Left colon (tissue), 2 donors: ENCODE measurements around the gene SHKBP1. TPM values are rescaled to one million over a fixed set of nuclear protein-coding genes. Genes with fewer than 3 reads are reported as not detected.
A peak's percentile ranks its signal among the peaks of the same experiment; 100 is the strongest.
"Not testable (repeated sequence)": the region's sequence is repeated elsewhere in the genome, so short reads cannot be mapped to it uniquely, and the experiment has no call there.

Experiments
- ATAC-seq: fragments of 200-7000 bp; cut with Tn5 transposase; one replicate; pipeline ENCODE4 v1.9.1; 2020; ENCODE audit warnings: mild to moderate bottlenecking, moderate library complexity
- DNase-seq, 2 donors: peaks; one replicate each; pipeline ENCODE4 v3.0.0-alpha.2; 2020
- intact Hi-C, 2 donors: fragments of 100-400 bp; cut with DNase I in 1 of 2; cut with micrococcal nuclease in 1 of 2; formaldehyde crosslinking; loops; one replicate each; pipeline versions ENCODE4 v1.11.2 to v1.14.0; 2022; cut with DNase I, micrococcal nuclease
- total RNA-seq, 2 donors: library from RNA; stranded (reverse); fragmentation: NEBNext Ultra II Directional; extraction: Animal tissue kit (Norgen Biotek cat#: 25700); gene quantifications; one replicate each; pipeline ENCODE4 v1.2.1, GENCODE V29; 2021
- donor health status: DM: no; HTN: no; CAD: no.
- donor health status: DM: yes; HTN: yes; CAD: no.

The SHKBP1 gene
- total RNA-seq, 2 donors from 2014 or later = 64.1 to 64.3 TPM

DNA sequence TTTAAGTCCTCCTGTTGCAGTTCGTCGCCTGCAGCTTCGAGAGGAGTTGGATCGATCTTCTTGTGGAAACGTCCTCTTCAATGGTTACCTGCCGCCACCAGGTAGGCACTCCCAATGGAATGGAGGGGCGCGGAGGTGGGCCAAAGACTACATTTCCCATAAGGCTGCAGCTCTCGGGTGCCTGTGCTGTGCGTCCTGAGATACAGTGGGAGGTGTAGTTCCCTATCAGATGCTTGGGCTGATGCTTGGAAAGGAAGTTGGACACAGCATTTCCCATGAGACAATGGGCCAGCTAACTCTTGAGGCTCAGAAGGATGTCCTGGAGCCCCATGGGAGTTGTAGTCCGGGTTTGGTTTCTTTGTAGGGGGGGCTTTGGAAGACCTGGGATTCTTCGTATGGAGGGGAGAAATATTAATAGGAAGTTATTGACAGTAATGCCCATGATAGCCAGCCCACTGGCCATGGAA is 1.8 kb downstream of the SHKBP1 start:
- intact Hi-C loops = no loop called here

GRCh38 chr19:40580619-40581018 is 3.9 kb downstream of the SHKBP1 start:
- no peak for DNase-seq
- intact Hi-C loops = no loop called here
- no peak for ATAC-seq

More for the DNA sequence above, 1.8 kb downstream of the SHKBP1 start:
- DNase-seq (no peak), ATAC-seq (no peak)

GRCh38 chr19:40581531-40581930 is 4.9 kb downstream of the SHKBP1 start:
- DNase-seq (no peak), ATAC-seq (no peak)
- intact Hi-C loops = no loop called here

GRCh38 chr19:40582467-40582866 is 5.8 kb downstream of the SHKBP1 start:
- DNase-seq (no peak), ATAC-seq (no peak)
- intact Hi-C loops = no loop called here

DNA sequence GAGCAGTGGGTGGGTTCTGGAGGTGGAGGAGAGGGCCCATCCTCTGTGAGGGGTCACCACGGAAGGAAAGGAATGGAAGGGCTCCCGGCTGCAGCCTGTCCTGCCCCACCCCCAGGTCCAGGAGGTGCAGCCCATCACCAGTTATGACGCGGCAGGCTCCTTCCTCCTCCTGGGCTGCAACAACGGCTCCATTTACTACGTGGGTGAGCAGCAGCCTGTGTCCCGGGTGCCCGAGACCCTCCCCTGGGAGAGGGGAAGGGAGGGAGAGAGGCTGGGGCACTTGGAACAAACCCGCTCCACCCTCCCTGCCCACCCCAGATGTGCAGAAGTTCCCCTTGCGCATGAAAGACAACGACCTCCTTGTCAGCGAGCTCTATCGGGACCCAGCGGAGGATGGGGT is 6.6 kb downstream of the SHKBP1 start:
- intact Hi-C loops = no loop called here
- no peak for DNase-seq
- ATAC-seq = no peak

DNA sequence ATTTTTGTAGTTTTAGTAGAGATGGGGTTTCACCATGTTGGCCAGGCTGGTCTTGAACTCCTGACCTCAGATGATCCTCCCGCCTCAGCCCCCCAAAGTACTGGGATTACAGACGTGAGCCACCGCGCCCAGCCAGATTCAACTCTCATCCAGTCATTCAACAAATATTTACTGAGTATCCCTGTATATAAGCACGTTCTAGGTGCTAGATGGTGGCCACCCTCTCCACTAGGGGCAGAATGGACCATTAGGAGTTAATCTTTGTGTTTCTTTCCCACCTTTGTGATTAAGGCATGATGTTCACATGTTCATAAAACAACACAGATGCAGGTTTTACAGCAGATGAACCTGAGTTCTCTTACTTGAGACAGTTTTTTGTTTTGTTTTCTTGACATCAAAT is 7.3 kb downstream of the SHKBP1 start:
- intact Hi-C loops = no loop called here
- ATAC-seq (no peak), DNase-seq (no peak)

DNA sequence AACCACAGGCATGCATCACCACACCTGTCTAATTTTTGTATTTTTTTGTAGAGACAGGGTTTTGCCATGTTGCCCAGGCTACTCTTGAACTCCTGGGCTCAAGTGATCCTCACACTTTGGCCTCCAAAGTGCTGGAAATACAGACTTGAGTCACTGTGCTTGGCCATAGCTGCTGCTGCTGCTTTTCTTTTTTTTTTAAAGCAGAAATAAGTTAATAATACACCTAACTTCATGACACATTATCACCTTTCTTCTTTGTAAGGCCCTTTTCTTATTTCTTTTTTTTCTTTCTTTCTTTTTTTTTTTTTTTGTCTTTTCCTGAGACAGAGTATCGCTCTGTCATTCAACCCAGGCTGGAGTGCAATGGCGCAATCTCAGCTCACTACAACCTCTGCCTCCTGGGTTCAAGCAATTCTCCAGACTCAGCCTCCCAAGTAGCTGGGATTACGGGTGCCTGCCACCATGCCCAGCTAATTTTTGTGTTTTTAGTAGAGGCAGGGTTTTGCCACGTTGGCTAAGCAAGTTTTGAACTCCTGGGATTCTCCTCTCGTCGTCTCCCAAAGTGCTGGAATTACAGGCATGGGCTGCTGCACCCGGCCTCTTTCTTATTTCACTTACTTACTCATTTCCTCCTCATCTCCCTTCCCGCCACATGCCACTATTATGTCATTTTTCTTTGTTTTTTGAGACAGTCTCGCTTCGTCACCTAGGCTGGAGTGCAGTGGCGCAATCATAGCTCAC is 8.7 kb downstream of the SHKBP1 start:
- DNase-seq (no peak), ATAC-seq (no peak)
- intact Hi-C loops = no loop called here

- ATAC-seq = no peak
- no peak for DNase-seq
- intact Hi-C loops = no loop called here
Observed at GRCh38 chr19:40585982-40586422, 9.3 kb downstream of the SHKBP1 start.

DNA sequence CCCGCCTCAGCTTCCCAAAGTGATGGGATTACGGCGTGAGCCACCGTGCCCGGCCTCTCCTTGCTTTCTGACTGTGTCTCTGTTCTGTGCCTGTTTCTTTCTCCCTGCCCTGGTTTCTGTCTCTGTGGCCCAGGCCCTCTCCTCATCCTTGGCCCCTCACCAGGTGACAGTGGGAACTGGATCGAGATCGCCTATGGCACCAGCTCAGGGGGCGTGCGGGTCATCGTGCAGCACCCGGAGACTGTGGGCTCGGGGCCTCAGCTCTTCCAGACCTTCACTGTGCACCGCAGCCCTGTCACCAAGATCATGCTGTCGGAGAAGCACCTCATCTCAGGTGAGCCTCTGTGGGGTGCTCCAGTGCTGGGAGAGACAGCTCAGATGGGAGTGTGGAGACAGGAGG is 9.9 kb downstream of the SHKBP1 start:
- no peak for DNase-seq
- intact Hi-C loops = no loop called here
- no peak for ATAC-seq

DNA sequence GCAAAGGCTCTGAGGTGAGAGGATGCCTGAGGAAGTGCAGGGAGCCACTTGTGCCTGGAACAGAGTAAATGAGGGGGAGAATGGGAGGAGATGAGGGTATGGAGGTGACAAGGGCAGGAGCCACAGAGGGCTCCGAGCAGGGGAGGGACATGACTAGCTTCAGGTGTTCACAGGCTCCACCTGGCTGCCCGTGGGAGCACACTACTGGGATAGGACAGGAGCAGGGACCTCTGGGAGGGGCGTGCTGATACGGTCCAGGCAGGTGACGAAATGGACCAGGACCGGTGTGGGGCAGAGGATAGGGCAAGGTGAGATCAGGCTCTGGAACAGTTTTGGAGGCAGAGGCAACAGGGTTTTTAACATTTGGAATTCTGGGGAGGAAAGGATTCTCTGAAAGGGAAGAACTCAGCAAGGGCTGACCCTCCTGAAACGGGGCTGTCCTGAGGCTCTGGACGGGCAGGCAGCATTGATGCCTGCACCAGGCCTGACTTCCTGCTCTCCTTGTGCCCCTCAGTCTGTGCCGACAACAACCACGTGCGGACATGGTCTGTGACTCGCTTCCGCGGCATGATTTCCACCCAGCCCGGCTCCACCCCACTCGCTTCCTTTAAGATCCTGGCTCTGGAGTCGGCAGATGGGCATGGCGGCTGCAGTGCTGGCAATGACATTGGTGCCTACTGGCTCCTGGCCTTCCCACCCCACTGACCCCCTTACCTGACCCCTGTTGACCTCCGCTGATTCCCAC is 11.6 kb downstream of the SHKBP1 start:
- DNase-seq (no peak), ATAC-seq (no peak)
- intact Hi-C loops = no loop called here

DNA sequence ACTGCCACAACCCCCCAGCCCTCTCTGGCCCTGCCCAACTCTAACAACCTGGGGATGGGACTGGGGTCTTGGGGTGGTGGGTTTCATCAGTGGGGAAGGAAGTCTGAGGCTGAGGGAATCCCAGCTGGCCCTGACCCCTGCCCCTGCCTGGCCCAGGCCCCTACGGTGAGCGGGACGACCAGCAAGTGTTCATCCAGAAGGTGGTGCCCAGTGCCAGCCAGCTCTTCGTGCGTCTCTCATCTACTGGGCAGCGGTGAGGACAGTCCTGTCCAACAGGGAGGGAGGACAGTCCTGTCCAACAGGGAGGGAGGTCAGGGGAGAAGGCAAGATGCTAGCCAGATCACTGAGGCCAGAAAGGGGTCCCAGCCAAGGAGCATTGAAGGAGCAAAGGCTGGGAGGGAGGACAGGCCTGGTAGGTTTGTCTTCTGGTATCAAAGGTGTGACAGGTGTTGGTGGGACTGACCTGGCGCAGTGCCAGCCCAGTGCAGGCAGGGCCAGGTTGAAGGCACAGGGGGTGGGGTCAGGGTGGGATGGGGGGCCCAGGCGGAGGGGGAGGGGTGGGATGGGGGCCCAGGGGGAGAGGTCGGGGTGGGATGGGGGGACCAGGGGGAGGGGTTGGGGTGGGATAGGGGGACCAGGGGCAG is 12.4 kb downstream of the SHKBP1 start:
- ATAC-seq (no peak), DNase-seq (no peak)
- intact Hi-C loops = no loop called here

- intact Hi-C loops = loop anchor here in 1 of 2 donors (10.0 kb wide), 1 partner anchor 55 kb away; no protein-coding TSS in a partner anchor
- DNase-seq (no peak), ATAC-seq (no peak)
Observed at GRCh38 chr19:40589591-40590429, 13.1 kb downstream of the SHKBP1 start.

DNA sequence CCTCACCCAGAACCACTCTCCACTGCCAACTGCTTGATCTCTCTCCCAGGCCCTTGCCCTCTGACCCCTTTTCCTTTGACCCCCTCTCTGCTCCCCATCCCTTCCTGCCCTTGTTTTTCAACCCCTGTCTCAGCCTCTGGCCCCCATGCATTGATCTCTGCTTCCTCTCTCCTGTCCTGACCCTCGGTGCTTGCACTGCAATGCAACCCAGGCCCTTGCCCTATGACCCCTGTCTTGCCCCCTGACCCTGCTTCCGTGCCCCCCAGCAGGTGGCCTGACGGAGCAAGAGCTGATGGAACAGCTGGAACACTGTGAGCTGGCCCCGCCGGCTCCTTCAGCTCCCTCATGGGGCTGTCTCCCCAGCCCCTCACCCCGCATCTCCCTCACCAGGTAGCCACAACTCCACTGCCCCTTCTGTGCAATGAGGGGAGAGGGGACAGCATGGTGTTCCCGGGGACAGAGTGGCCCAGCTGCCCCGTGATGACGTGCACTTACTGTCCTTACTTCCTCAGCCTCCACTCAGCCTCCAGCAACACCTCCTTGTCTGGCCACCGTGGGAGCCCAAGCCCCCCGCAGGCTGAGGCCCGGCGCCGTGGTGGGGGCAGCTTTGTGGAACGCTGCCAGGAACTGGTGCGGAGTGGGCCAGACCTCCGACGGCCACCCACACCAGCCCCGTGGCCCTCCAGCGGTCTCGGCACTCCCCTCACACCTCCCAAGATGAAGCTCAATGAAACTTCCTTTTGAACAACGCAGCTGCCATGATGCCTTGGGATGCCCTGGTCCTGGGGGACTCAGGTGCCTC is 14.0 kb downstream of the SHKBP1 start:
- DNase-seq (no peak), ATAC-seq (no peak)
- intact Hi-C loops = loop anchor here in 1 of 2 donors (10.0 kb wide), 1 partner anchor 56 kb away; no protein-coding TSS in a partner anchor

- intact Hi-C loops = loop anchor here in 1 of 2 donors (10.0 kb wide), 1 partner anchor 57 kb away; no protein-coding TSS in a partner anchor
- not testable (repeated sequence) for ATAC-seq, DNase-seq
Observed at GRCh38 chr19:40591724-40592123, 15.1 kb downstream of the SHKBP1 start.

- DNase-seq (no peak), ATAC-seq (peak; percentile 68)
- intact Hi-C loops = loop anchor here in 1 of 2 donors (10.0 kb wide), 1 partner anchor 57 kb away; no protein-coding TSS in a partner anchor
Observed at GRCh38 chr19:40592170-40592569, 15.5 kb downstream of the SHKBP1 start.

- intact Hi-C loops = loop anchor here in 1 of 2 donors (10.0 kb wide), 1 partner anchor 59 kb away; no protein-coding TSS in a partner anchor
- DNase-seq = no peak
- no peak for ATAC-seq
Observed at GRCh38 chr19:40594255-40594654, 17.6 kb downstream of the SHKBP1 start.

DNA sequence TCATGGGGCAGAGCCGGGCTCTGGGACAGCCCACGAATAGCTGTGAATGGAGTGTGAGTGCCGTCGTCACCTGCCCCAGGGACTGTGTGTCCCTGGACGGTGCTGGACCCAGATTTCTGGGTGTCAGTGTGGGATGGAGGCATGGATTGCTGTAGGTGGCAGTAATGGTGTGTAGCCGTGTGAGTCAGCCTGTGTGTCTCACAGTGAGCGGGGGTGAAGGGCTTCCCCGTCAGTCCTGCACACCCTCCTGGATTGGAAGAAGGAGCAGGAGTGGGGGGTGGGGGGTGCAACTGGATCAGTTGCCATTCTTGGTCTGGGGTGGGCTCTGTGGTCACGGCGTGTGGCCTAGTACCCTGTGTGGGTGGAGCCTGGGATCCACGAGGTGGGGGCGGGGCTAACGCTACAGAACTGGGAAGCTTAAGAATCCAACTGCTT is 18.0 kb downstream of the SHKBP1 start:
- intact Hi-C loops = loop anchor here (5.0 to 10.0 kb wide), 2 partner anchors 60 to 132 kb away; no protein-coding TSS in a partner anchor
- DNase-seq (no peak), ATAC-seq (no peak)
